Esophagus muscularis mucosa (tissue), 3 donors: ENCODE measurements around the gene CLDN6.

Source experiments
- CTCF ChIP-seq, 3 experiments: fragments of 200-600 bp in 2 of 3; fragments of 450-650 bp in 1 of 3; sonication (generic) in 2 of 3; IDR thresholded peaks; one replicate each; pipeline ENCODE4 v1.5.1; 2017 to 2019; ENCODE audit warnings: antibody characterized with exemption in 3 of 3, mild to moderate bottlenecking in 2 of 3, moderate library complexity in 1 of 3
- POLR2AphosphoS5 ChIP-seq, 2 donors: sonication (generic); formaldehyde crosslinking; IDR thresholded peaks; one replicate each; pipeline ENCODE4 v1.6.1; 2017; ENCODE audit warnings: antibody characterized with exemption in 2 of 2

- TF ChIP-seq CTCF (IDR thresholded peaks at IDR 0.05) (no peak), POLR2AphosphoS5 (IDR thresholded peaks at IDR 0.05) (no peak)
Observed at GRCh38 chr16:3060339-3061127, 42.5 kb upstream of the CLDN6 start.
